K562 (cell line): ENCODE results near the gene MYH7B. TPM values are rescaled to one million over a fixed set of nuclear protein-coding genes. Genes with fewer than 3 reads are reported as not detected.

ENCODE experiments used
- ATF2 ChIP-seq: sonication (generic); formaldehyde crosslinking; IDR thresholded peaks from 2 replicates; pipeline ENCODE4 v1.8.1; 2022; ENCODE audit warnings: missing genetic modification reagents
- CEBPB ChIP-seq: fragments of 450-650 bp; IDR thresholded peaks from 2 replicates; pipeline ENCODE4 v1.6.1; 2016; ENCODE audit warnings: missing genetic modification characterization, missing compliant biosample characterization
- HDGF ChIP-seq: fragments of 450-650 bp; IDR thresholded peaks from 2 replicates; pipeline ENCODE4 v1.6.1; 2016
- ILK ChIP-seq: fragments of 450-650 bp; IDR thresholded peaks from 2 replicates; pipeline ENCODE4 v1.6.1; 2016; ENCODE audit warnings: missing genetic modification characterization, low read depth, mild to moderate bottlenecking, missing compliant biosample characterization, moderate library complexity, borderline replicate concordance
- NCOA1 ChIP-seq: fragments of 450-650 bp; IDR thresholded peaks from 2 replicates; pipeline ENCODE4 v1.6.1; 2016; ENCODE audit warnings: low read depth
- RAD51 ChIP-seq: fragments of 450-650 bp; IDR thresholded peaks from 2 replicates; pipeline ENCODE4 v1.7.1; 2016; ENCODE audit warnings: low read depth, mild to moderate bottlenecking, borderline replicate concordance
- RBM22 ChIP-seq: fragments of 200-400 bp; formaldehyde crosslinking; IDR thresholded peaks from 2 replicates; pipeline ENCODE4 v1.6.1; 2018; ENCODE audit warnings: low read length, low read depth; ENCODE audit not compliant: poor library complexity, severe bottlenecking
- TCF7L2 ChIP-seq: fragments of 150-350 bp; IDR thresholded peaks from 2 replicates; pipeline ENCODE4 v1.6.1; 2016; ENCODE audit warnings: low read depth, mild to moderate bottlenecking, low read length, moderate library complexity
- ZBTB12 ChIP-seq: fragments of 250-450 bp; sonication (Bioruptor Pico); IDR thresholded peaks from 2 replicates; pipeline ENCODE4 v1.4.0; 2020
- ZHX1 ChIP-seq: fragments of 150-350 bp; conservative IDR thresholded peaks from 2 replicates; pipeline ENCODE4 v1.6.1; 2014; ENCODE audit warnings: low read length
- polyA plus RNA-seq, 8 experiments: library from polyadenylated mRNA; depleted of rRNA in 4 of 8; stranded (reverse) in 5 of 8; unstranded in 3 of 8; fragments of >200 nt; fragmentation: Nextera tagmentation in 2 of 8; fragmentation: Illumina TruSeq in 1 of 8; extraction: Ambion mirVana in 2 of 8; extraction: Trizol in 1 of 8; gene quantifications; 2 replicates each; pipeline versions ENCODE4 v1.2.1 to v1.2.3, GENCODE V29; 2011 to 2014; ENCODE audit warnings: inconsistent platforms in 1 of 8, missing spikeins in 1 of 8
- total RNA-seq, 7 experiments: library from RNA; depleted of rRNA in 6 of 7; stranded (reverse); fragments of >200 nt in 6 of 7; fragmentation: Illumina TruSeq in 2 of 7; extraction: Trizol in 2 of 7; gene quantifications; 2 replicates each; pipeline versions ENCODE4 v1.2.1 to v1.2.3, GENCODE V29; 2011 to 2021; ENCODE audit warnings: low replicate concordance in 1 of 7
- TF ChIP-seq, protein P1 (sequence below): fragments of 200-600 bp; sonication (generic); IDR thresholded peaks from one replicate; pipeline ENCODE4 v1.6.1; 2012; ENCODE audit warnings: mild to moderate bottlenecking, low read depth, low read length, inconsistent platforms

Gene MYH7B
- total and polyA plus RNA-seq, 9 of the 15 experiments (the other 6 are each of a cell fraction or from before 2014, with no cell fraction given): 0.07 to 0.34 (median 0.13) TPM; not detected in 3

GRCh38 chr20:34956041-34956458 is 382 bp downstream of the MYH7B start (continued):
- TF ChIP-seq ATF2 (CRISPR knock-in tag) (no peak), ZBTB12 (CRISPR knock-in tag) (0 out of 2 replicates have a peak, but pooled peaks have one; percentile 13), CEBPB (tag) (no peak), ILK (tag) (no peak), ZHX1 (no peak), NCOA1 (no peak), RBM22 (no peak), RAD51 (no peak), HDGF (no peak), TCF7L2 (no peak)
- TF ChIP-seq, protein P1, sequence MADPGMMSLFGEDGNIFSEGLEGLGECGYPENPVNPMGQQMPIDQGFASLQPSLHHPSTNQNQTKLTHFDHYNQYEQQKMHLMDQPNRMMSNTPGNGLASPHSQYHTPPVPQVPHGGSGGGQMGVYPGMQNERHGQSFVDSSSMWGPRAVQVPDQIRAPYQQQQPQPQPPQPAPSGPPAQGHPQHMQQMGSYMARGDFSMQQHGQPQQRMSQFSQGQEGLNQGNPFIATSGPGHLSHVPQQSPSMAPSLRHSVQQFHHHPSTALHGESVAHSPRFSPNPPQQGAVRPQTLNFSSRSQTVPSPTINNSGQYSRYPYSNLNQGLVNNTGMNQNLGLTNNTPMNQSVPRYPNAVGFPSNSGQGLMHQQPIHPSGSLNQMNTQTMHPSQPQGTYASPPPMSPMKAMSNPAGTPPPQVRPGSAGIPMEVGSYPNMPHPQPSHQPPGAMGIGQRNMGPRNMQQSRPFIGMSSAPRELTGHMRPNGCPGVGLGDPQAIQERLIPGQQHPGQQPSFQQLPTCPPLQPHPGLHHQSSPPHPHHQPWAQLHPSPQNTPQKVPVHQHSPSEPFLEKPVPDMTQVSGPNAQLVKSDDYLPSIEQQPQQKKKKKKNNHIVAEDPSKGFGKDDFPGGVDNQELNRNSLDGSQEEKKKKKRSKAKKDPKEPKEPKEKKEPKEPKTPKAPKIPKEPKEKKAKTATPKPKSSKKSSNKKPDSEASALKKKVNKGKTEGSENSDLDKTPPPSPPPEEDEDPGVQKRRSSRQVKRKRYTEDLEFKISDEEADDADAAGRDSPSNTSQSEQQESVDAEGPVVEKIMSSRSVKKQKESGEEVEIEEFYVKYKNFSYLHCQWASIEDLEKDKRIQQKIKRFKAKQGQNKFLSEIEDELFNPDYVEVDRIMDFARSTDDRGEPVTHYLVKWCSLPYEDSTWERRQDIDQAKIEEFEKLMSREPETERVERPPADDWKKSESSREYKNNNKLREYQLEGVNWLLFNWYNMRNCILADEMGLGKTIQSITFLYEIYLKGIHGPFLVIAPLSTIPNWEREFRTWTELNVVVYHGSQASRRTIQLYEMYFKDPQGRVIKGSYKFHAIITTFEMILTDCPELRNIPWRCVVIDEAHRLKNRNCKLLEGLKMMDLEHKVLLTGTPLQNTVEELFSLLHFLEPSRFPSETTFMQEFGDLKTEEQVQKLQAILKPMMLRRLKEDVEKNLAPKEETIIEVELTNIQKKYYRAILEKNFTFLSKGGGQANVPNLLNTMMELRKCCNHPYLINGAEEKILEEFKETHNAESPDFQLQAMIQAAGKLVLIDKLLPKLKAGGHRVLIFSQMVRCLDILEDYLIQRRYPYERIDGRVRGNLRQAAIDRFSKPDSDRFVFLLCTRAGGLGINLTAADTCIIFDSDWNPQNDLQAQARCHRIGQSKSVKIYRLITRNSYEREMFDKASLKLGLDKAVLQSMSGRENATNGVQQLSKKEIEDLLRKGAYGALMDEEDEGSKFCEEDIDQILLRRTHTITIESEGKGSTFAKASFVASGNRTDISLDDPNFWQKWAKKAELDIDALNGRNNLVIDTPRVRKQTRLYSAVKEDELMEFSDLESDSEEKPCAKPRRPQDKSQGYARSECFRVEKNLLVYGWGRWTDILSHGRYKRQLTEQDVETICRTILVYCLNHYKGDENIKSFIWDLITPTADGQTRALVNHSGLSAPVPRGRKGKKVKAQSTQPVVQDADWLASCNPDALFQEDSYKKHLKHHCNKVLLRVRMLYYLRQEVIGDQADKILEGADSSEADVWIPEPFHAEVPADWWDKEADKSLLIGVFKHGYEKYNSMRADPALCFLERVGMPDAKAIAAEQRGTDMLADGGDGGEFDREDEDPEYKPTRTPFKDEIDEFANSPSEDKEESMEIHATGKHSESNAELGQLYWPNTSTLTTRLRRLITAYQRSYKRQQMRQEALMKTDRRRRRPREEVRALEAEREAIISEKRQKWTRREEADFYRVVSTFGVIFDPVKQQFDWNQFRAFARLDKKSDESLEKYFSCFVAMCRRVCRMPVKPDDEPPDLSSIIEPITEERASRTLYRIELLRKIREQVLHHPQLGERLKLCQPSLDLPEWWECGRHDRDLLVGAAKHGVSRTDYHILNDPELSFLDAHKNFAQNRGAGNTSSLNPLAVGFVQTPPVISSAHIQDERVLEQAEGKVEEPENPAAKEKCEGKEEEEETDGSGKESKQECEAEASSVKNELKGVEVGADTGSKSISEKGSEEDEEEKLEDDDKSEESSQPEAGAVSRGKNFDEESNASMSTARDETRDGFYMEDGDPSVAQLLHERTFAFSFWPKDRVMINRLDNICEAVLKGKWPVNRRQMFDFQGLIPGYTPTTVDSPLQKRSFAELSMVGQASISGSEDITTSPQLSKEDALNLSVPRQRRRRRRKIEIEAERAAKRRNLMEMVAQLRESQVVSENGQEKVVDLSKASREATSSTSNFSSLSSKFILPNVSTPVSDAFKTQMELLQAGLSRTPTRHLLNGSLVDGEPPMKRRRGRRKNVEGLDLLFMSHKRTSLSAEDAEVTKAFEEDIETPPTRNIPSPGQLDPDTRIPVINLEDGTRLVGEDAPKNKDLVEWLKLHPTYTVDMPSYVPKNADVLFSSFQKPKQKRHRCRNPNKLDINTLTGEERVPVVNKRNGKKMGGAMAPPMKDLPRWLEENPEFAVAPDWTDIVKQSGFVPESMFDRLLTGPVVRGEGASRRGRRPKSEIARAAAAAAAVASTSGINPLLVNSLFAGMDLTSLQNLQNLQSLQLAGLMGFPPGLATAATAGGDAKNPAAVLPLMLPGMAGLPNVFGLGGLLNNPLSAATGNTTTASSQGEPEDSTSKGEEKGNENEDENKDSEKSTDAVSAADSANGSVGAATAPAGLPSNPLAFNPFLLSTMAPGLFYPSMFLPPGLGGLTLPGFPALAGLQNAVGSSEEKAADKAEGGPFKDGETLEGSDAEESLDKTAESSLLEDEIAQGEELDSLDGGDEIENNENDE: no peak
